HepG2 (cell line): Measurements from ENCODE around the gene NDUFB6.

ENCODE experiments used
- ATF1 ChIP-seq: IDR thresholded peaks from 2 replicates; pipeline ENCODE4 v1.6.1; 2016; ENCODE audit warnings: mild to moderate bottlenecking, control low read depth
- CBFB ChIP-seq: sonication (generic); formaldehyde crosslinking; IDR thresholded peaks from 2 replicates; pipeline ENCODE4 v1.4.0; 2020; ENCODE audit warnings: missing genetic modification reagents
- CHD2 ChIP-seq: IDR thresholded peaks from 2 replicates; pipeline ENCODE4 v1.6.1; 2011; ENCODE audit warnings: low read depth, low read length, improper control_type of control experiment
- ETV5 ChIP-seq: IDR thresholded peaks from 2 replicates; pipeline ENCODE4 v1.6.1; 2018; ENCODE audit warnings: missing biosample characterization, missing genetic modification reagents, inconsistent platforms, borderline replicate concordance
- GTF2F1 ChIP-seq: fragments of 150-350 bp; IDR thresholded peaks from 2 replicates; pipeline ENCODE4 v1.6.1; 2014; ENCODE audit warnings: low read length
- JUN ChIP-seq: sonication (generic); formaldehyde crosslinking; IDR thresholded peaks from 2 replicates; pipeline ENCODE4 v1.4.0; 2020; ENCODE audit warnings: mild to moderate bottlenecking, missing genetic modification reagents
- NBN ChIP-seq: fragments of 450-650 bp; conservative IDR thresholded peaks from 2 replicates; pipeline ENCODE4 v1.6.1; 2017
- NFYB ChIP-seq: sonication (generic); formaldehyde crosslinking; IDR thresholded peaks from 2 replicates; pipeline ENCODE4 v1.4.0; 2020; ENCODE audit warnings: missing genetic modification reagents
- POGZ ChIP-seq: sonication (generic); formaldehyde crosslinking; IDR thresholded peaks from 2 replicates; pipeline ENCODE4 v1.4.0; 2020; ENCODE audit warnings: mild to moderate bottlenecking, missing genetic modification reagents
- ZFX ChIP-seq: sonication (generic); formaldehyde crosslinking; IDR thresholded peaks from 2 replicates; pipeline ENCODE4 v1.4.0; 2020; ENCODE audit warnings: mild to moderate bottlenecking, low read depth, missing genetic modification reagents, moderate library complexity
- TF ChIP-seq, protein P1 (sequence below): sonication (generic); formaldehyde crosslinking; IDR thresholded peaks from 2 replicates; pipeline ENCODE4 v1.5.0; 2020; ENCODE audit warnings: mild to moderate bottlenecking, missing genetic modification reagents, moderate library complexity
- TF ChIP-seq, protein P2 (sequence below): sonication (generic); formaldehyde crosslinking; IDR thresholded peaks from 2 replicates; pipeline ENCODE4 v1.5.1; 2020; ENCODE audit warnings: mild to moderate bottlenecking, missing genetic modification reagents, moderate library complexity
- TF ChIP-seq, protein P3 (sequence below): sonication (generic); formaldehyde crosslinking; IDR thresholded peaks from 2 replicates; pipeline ENCODE4 v1.4.0; 2020; ENCODE audit warnings: missing genetic modification reagents
- TF ChIP-seq, protein P4 (sequence below): sonication (generic); formaldehyde crosslinking; IDR thresholded peaks from 2 replicates; pipeline ENCODE4 v1.9.0; 2022; ENCODE audit warnings: missing genetic modification reagents, mild to moderate bottlenecking, borderline replicate concordance

DNA sequence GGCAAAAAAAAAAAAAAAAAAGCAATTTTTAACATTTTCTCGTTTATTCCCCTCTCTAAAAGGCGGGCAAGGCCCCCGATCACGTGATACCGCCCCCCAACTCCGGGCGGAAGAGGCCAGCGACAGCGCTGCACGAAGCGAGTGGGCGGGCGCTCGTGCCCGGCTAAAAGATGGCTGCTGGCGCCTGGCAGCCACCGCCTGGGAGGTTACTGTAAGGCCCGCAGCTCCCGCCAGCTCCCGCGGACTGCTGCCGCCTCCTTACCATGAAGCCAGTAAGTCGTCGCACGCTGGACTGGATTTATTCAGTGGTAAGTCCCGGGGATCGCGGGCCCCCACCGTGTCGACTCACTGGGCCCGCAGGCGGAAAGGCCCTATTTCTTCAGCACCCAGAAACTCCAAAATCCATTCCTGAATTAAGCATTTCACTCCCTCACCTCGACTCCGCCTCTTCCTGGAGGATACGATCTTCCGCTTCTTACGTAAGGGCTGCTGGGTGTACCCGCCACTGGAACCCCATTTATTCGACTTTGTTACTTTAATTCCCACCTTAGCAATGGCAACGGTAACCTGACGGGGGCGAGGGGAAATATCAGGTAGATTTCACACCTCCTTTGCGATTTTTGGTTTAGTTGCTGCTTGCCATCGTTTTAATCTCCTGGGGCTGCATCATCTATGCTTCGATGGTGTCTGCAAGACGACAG, 20.6 kb downstream of the NDUFB6 start, which contains the start of the genes SMIM27 and TOPORS:
- TF ChIP-seq ATF1 (peak; percentile 61; the same call in 1 of the 2 replicates), CBFB (CRISPR knock-in tag) (peak; percentile 63; the same call in 1 of the 2 replicates), NFYB (CRISPR knock-in tag) (peak; percentile 29; the same call in 1 of the 2 replicates), JUN (CRISPR knock-in tag) (no peak), GTF2F1 (no peak), ETV5 (CRISPR knock-in tag) (peak; percentile 53; the same call in 1 of the 2 replicates), ZFX (CRISPR knock-in tag) (peak; percentile 97), NBN (no peak), CHD2 (no peak; the same call in 1 of the 2 replicates), POGZ (peak; percentile 65)
- TF ChIP-seq, protein P1, sequence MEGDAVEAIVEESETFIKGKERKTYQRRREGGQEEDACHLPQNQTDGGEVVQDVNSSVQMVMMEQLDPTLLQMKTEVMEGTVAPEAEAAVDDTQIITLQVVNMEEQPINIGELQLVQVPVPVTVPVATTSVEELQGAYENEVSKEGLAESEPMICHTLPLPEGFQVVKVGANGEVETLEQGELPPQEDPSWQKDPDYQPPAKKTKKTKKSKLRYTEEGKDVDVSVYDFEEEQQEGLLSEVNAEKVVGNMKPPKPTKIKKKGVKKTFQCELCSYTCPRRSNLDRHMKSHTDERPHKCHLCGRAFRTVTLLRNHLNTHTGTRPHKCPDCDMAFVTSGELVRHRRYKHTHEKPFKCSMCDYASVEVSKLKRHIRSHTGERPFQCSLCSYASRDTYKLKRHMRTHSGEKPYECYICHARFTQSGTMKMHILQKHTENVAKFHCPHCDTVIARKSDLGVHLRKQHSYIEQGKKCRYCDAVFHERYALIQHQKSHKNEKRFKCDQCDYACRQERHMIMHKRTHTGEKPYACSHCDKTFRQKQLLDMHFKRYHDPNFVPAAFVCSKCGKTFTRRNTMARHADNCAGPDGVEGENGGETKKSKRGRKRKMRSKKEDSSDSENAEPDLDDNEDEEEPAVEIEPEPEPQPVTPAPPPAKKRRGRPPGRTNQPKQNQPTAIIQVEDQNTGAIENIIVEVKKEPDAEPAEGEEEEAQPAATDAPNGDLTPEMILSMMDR (CRISPR knock-in tag): no peak
- TF ChIP-seq, protein P2, sequence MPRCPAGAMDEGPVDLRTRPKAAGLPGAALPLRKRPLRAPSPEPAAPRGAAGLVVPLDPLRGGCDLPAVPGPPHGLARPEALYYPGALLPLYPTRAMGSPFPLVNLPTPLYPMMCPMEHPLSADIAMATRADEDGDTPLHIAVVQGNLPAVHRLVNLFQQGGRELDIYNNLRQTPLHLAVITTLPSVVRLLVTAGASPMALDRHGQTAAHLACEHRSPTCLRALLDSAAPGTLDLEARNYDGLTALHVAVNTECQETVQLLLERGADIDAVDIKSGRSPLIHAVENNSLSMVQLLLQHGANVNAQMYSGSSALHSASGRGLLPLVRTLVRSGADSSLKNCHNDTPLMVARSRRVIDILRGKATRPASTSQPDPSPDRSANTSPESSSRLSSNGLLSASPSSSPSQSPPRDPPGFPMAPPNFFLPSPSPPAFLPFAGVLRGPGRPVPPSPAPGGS (CRISPR knock-in tag): peak; percentile 46; the same call in 1 of the 2 replicates
- TF ChIP-seq, protein P3, sequence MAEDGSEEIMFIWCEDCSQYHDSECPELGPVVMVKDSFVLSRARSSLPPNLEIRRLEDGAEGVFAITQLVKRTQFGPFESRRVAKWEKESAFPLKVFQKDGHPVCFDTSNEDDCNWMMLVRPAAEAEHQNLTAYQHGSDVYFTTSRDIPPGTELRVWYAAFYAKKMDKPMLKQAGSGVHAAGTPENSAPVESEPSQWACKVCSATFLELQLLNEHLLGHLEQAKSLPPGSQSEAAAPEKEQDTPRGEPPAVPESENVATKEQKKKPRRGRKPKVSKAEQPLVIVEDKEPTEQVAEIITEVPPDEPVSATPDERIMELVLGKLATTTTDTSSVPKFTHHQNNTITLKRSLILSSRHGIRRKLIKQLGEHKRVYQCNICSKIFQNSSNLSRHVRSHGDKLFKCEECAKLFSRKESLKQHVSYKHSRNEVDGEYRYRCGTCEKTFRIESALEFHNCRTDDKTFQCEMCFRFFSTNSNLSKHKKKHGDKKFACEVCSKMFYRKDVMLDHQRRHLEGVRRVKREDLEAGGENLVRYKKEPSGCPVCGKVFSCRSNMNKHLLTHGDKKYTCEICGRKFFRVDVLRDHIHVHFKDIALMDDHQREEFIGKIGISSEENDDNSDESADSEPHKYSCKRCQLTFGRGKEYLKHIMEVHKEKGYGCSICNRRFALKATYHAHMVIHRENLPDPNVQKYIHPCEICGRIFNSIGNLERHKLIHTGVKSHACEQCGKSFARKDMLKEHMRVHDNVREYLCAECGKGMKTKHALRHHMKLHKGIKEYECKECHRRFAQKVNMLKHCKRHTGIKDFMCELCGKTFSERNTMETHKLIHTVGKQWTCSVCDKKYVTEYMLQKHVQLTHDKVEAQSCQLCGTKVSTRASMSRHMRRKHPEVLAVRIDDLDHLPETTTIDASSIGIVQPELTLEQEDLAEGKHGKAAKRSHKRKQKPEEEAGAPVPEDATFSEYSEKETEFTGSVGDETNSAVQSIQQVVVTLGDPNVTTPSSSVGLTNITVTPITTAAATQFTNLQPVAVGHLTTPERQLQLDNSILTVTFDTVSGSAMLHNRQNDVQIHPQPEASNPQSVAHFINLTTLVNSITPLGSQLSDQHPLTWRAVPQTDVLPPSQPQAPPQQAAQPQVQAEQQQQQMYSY (CRISPR knock-in tag): peak; percentile 65; the same call in 1 of the 2 replicates
- TF ChIP-seq, protein P4, sequence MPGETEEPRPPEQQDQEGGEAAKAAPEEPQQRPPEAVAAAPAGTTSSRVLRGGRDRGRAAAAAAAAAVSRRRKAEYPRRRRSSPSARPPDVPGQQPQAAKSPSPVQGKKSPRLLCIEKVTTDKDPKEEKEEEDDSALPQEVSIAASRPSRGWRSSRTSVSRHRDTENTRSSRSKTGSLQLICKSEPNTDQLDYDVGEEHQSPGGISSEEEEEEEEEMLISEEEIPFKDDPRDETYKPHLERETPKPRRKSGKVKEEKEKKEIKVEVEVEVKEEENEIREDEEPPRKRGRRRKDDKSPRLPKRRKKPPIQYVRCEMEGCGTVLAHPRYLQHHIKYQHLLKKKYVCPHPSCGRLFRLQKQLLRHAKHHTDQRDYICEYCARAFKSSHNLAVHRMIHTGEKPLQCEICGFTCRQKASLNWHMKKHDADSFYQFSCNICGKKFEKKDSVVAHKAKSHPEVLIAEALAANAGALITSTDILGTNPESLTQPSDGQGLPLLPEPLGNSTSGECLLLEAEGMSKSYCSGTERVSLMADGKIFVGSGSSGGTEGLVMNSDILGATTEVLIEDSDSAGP (CRISPR knock-in tag): peak; percentile 84; the same call in 1 of the 2 replicates
